GM19324 (cell line): Measurements from ENCODE around the gene GMCL2.

ENCODE experiments used
- ATAC-seq: cut with Tn5 transposase; IDR thresholded peaks from one replicate; pipeline ENCODE4 v1.9.1; 2021; ENCODE audit warnings: mild to moderate bottlenecking, moderate library complexity; ENCODE audit not compliant: unreplicated experiment, low FRiP score

GMCL2 gene

GRCh38 chr5:178191661-178192060, 4.5 kb upstream of the GMCL2 start:
- ATAC-seq, result no peak

- no peak for ATAC-seq
These were observed 2.3 kb upstream of the GMCL2 start for GRCh38 chr5:178189433-178189832.

DNA sequence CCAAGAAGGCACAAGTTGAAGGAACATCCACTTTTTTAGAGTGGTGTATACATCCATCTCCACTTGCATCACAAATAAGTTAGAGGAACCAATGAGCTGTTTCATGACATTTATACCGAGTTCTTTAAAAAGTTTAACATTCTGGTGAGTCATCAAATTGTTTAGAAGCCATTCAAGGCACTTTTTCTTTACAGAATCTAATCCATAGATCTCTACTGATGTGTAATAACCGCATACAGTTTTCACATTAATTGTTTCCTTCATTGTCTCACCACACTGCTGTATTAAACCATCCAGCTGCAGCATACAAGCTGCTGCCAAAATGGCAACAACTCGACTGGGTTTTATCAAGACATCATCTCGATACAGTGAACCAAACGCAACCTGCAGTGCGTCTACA, 744 bp downstream of the GMCL2 start:
- no peak for ATAC-seq

DNA sequence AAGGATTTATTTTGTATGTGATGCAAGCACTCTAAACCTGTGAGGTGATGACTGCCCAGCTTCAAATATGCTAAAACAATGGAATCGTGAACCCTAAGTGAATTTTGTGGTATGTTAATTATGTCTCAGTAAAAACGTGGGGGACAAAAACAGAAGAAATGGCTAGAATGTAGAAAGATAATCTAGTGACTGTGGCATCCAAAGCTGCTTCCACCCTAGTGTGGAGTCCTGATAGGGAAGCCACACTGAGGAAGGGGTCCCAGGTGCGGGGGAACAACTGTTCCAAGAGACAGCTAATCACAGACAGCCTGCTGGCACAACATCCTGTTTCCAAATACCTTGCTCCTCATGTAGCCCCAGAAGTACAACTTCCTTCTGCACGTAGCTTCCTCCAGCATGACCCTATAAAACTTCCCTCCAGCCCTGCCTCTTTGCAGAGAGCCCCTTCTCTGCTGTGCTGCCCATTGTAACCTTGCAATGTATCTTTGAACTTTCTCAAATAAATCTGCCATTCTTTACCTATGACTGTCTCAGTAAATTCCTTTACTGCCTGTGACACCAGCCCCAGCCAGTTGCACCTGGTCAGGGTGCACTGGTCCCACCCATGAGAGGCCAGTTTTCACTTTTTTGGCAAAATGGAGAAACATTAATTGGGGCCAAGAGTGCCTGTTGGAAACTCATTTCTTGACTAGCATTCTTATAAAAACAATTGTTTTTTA, 4.9 kb downstream of the GMCL2 start:
- ATAC-seq, result no peak

- ATAC-seq, result no peak
These were observed 6.9 kb downstream of the GMCL2 start for GRCh38 chr5:178180141-178180863.

DNA sequence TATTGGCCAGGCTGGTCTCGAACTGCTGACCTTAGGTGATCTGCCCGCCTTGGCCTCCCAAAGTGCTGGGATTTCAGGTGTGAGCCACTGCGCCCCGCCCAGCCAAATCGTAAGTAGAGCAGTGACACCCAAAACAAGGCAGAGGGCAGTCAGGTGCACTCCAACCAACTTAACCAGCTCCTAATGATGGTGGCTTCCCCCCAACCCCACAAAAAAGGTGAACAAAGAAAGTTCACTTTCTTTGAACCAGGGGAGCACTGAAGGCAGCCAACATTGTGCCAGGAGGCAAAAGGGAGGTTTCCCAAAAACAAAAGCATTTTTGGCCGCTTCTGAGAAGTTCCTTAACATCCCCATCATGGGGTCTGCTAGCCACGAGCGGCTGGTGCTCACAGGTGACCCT, 9.6 kb downstream of the GMCL2 start:
- no peak for ATAC-seq

- ATAC-seq, result no peak
These were observed 10.4 kb downstream of the GMCL2 start for GRCh38 chr5:178176791-178177190.

DNA sequence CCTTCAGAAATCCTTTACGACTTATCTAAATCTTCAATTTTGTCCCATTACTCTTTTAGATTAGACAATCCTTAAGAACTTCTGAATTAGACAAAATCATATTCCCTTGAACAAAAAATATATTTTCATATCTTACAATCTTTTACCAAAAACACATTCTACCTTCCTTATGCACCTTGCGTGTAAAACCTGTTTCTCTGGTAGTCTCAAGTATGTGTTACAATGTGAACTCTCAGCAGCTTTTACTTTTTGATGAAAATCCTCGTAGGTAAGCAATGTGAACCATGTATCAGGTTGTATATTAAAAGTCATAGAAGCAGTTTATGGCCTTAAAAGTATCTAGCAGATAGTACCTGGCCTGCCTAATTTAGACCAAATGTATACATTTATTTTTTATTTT, 12.7 kb downstream of the GMCL2 start:
- ATAC-seq, result no peak

DNA sequence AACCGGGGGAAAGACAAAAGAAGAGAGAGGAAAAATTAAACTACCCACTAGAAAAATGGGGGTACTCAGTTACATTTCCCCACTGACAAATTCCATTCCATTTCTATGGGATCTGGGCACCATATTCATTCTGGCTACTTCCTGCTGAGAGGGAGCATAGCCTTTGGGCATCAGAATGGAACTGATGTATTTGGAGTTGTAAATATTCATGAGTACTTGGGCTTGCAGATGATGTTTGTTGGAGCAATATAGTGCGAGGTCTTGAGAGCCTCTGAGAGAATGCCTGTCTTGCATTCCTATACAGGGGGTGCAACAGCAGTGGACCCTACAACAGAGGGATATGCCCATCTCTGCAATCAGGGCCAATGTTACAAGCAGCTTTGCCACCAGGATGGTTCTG, 16.7 kb downstream of the GMCL2 start:
- no peak for ATAC-seq

DNA sequence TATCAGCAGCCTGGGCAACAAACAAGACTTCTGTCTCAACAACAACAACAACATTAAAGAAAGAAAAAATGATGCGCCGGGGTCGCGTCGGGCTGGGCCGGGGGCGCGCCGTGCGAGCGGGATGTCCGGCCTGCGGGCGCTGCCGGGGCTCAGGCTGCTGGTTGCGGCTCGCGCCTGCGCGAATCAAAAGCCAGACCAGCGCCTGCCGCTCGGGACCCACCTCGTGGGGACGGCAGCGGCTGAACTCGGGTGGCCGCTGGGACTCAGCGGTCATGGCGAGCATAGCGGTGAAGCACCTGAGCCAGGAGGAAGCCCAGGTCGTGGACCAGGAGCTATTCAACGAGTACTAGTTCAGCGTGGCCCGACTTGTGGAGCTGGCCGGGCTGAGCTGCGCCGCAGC, 21.6 kb downstream of the GMCL2 start:
- no peak for ATAC-seq

GRCh38 chr5:178163772-178164735, 23.1 kb downstream of the GMCL2 start:
- ATAC-seq, result peak; percentile 85

- no peak for ATAC-seq
These were observed 24.7 kb downstream of the GMCL2 start for GRCh38 chr5:178162481-178162880.

- ATAC-seq, result no peak
These were observed 27.0 kb downstream of the GMCL2 start for GRCh38 chr5:178160176-178160575.

DNA sequence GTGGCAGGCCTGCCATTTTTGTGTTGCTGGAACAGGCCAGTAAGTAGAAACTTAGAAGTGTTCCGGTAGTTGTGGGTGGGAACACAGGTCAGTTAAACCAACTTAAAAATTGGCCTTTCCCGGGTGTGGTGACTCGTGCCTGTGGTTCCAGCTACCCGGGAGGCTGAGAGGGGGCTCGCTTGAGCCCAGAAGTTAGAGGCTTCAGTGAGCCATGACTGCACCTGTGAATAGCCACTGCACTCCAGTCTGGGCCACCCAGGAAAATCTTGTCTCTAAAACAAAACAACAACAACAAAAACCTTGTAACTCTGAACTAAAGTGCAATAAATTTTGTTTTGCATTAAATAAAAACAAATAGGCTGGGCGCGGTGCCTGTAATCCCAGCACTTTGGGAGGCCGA, 32.1 kb downstream of the GMCL2 start:
- ATAC-seq, result no peak

DNA sequence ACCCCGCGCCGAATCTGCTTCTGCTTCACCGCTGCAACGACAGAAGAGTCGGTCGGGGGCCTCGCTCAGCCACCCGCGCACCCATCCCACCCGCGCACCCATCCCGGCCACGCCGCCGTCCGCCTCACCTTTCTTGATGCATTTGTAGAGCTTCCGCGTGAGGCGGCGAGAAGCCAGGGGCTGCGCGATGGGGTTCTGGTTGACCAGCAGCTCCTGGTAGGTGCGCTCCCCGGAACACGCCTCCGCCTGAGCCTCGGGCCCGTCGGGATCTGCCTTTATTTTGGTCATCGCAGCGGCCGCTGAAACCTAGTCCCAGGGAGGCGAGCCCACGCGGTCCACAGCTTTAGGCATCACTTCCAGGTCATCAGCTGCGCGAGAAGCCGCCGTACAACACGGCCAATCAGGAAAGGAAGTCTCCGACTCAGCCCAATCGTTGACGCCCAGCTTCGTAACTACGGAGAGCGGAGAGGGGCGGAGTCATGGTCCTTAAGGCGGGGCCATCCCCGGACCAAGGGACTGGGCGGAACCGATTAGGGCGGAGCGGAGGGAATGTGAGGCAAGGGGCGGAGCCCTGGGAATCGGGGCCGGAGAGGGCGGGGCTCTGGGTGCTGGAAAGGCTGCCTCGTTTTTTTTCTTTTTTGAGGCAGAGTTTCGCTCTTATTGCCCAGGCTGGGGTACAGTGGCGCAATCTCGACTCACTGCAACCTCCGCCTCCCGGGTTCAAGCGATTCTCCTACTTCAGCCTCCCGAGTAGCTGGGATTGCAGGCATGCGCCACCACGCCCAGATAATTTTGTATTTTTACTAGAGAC, 33.4 kb downstream of the GMCL2 start, which contains the start of gene NHP2:
Gene NHP2, minus strand, starts transcription at position 356 of the 811 bp plus-strand sequence. Its CDS starts 68 bp downstream, at position 288.
- ATAC-seq, result peak; percentile 99

DNA sequence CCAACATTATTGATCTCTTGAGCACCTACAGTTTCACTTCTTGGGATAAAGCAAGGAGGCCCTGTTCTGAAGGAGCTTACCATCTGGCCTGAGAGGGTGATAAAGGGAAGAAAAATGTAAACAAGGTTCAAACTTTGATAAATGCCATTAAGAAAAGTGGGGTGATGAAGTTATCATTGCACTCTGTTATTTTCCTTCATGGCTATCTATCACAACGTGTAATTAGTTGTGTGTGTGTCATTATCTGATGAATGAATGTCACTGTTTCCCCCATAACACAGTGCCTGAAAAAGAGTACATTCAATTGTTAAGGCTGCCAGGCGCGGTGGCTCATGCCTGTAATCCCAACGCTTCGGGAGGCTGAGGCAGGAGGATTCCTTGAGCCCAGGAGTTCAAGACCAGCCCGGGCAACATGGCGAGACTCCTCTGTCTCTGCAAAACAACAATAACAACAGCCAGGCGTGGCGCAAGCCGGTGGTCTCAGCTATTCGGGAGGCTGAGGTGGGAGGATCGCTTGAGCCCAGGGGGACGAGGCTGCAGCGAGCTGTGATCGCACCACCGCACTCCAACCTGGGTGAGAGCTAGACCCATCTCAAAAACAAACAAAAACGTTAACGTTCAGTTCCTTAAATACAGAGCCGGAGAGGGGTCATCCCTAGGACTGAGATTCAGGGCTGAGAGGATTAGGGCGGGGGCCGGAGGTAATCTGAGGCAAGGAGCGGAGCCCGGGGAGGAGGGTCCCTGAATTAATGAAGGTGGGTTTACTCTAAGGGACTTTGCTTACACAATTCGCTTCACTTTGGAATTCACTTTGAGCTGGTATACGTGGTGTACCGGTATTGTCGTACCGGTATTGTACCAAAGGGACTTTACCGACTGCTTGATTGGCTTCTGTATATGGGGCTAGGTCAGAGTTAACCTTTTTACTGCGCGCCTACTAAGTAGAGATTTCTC, 34.4 kb downstream of the GMCL2 start:
- ATAC-seq, result no peak

DNA sequence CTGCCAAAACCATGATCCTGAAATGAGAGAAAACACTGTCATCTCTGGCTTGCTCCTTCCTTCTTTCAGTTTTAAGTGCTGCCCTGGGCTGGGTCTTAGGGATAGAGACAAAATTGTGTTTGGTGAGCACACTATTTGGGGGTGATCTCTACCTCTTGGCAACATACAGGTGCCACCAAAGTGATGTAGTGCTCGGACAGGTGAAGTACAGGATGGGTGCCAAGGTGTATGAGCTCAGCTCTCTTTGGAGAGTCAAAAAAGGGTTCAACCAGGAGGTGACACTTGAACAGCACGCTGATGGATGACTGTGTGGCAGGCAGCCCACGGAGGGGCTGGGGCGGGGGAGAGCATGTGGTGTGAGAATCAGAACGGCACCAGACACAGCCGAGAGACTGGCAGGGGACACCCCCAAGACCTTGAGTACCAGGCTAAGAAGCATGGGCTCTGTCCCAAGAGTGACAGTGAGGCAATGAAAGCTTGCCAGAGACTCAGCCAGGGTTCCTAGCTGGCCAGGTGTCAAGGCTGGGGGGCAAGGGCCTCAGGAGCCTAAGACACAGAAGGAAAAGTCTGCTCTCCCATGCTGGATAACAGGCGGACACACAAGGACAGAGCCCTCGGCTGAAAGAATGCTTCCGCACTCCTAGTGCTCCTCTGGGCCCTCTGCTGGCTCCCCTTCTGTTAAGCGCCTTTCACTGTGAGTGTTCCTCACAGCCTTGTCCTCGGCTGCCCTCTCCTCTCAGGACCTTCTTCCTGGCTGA, 36.0 kb downstream of the GMCL2 start:
- ATAC-seq, result no peak

DNA sequence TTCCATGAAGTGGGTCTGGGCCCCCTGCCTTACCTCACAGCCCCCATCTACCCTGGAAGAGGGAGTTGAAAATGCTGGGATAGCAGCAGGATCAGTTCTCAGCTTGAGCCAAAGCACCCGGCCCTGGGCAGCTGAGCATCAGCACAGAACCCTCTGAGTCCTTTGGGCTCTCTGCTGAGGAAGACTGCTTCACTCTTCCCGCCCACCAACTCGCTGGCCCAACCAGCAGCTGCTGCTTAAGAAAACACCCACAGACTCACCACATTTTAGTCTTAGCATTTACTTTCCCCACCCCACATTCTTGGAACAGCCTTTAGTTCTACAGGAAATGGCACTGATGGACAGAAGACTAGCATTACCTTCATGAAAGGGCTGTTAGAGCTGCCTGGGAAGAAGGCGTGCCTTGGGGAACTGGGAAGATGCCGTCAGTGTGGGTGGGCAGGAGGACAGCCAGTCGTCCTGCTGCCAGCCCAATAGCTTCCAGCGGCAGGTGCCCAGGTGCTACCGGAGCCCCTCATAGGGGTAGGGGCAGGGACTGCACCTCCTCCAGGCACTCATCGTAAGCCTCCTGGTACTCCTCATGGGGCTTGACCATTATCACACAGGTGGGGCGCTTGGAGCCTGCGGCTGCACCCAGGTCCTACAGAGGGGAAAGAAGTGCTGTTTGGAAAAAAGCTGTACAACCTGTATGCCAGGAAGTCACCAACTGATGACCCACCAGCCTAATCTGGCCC, 37.8 kb downstream of the GMCL2 start:
- no peak for ATAC-seq
